KG1 (cell line): Measurements from ENCODE around the gene BCL2L13.
"Not testable (repeated sequence)": the region's sequence is repeated elsewhere in the genome, so short reads cannot be mapped to it uniquely, and the experiment has no call there.

ENCODE experiments used
- DNase-seq: peaks from one replicate; lab custom pipeline; 2025; lab: John Stamatoyannopoulos, UW

BCL2L13 gene

DNA sequence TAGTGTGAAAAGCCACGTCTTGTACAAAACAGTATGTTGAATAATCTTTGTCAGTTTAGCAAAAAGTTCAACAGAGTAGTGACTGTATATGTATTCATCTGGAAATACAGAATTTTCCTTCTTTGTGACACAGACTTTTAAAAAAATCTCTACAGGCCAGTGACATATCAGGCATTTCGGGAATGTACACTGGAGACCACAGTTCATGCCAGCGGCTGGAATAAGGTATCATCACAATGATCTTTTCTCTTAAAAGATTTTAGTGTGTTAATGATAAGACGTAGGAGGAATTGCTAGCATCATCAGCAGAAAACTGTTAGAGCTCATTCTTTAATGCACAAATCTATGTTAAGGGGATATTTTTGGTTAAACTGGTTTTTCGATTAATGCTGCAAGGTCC, 57.4 kb downstream of the BCL2L13 start:
- DNase-seq, result no peak

DNA sequence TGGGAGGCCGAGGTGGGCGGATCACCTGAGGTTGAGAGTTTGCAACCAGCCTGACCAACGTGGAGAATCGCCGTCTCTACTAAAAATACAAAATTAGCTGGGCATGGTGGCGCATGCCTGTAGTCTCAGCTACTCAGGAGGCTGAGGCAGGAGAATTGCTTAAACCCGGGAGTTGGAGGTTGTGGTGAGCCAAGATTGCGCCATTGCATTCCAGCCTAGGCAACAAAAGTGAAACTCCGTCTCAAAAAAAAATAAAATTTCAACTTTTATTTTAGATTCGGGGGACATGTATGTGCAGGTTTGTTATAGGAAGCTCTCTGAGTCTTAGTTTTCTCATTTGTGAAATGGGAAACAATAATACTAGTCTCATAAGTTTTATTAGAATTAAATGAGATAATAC, 58.6 kb downstream of the BCL2L13 start:
- not testable (repeated sequence) for DNase-seq

DNA sequence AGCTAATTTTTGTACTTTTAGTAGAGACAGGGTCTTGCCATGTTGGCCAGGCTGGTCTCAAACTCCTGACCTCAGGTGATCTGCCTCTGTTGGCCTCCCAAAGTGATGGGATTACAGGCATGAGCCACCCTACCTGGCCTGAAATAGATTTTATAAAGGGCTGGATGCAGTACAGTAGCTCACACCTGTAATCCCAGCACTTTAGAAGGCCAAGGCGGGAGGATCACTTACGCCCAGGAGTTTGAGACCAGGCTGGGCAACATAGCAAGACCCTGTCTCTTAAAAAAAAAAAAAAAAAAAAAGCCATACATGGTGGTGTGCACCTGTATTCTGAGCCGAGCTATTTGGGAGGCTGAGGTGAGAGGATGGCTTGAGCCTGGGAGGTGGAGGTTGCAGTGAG, 59.7 kb downstream of the BCL2L13 start:
- not testable (repeated sequence) for DNase-seq

DNA sequence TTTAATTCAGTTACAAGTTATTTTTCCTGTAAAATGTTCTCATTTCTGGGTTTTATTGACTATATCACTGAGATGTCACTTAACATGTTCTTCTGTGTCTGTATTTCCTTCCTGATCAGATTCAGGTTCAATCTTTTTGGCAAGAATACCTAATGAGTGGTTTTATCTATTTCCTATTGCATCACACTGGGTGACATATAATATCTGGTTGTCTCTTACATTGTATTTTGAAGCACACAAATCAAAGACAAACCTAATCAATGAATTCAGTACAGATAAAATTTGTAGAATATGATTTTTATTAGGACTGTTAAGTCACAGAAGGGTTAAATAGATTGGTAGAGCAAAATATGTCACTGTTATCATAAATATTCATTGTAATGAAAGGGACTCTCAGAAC, 60.4 kb downstream of the BCL2L13 start:
- DNase-seq, result no peak

DNA sequence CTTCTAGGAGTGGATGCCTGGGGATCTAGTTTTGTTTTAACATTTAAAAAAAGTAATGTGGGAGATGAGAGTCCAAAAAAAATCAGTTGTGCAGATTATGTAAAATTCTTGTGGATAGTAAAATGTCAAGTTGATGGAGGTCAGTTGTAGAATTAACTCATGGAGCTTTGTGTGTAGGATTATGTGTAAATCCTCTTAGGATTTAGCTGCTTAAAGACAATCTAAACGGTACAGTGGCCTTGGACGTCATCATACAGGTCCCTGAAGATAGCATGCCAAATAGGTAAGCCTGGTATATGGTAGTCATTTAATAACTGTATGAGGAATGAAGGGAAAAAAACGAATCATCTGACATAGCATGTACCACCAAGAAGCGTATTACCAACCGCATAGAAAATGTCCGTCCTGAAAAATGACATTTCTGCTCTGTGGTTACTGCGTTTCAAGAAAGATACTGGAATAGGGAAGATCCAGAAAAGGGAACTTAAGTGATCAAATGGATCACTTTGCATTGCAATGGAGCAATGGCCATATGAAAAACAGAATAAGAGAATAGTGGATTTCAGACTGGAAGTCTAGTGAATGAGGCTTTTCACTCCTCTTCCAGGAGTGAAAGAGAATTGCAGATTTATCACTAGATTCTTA, 61.3 kb downstream of the BCL2L13 start:
- no peak for DNase-seq

DNA sequence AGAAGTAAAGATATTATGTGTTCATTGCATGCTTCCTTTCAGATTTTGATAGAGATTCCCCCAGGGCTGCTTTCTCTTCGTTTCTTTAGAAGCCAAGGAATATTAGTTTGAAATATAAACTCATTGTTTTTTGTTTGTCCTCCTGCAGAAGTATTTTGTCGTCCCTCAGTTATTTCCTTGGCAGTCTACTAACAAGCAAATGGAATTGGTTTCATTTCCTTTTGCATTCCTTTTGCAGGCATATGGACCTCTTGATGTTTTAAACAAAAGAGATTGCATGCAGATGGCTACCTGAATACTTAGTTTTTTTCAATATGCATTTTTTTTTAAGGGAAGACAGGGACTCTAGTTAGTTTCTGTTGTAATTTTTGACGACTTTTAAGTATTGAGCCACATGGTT, 62.2 kb downstream of the BCL2L13 start:
- no peak for DNase-seq

DNA sequence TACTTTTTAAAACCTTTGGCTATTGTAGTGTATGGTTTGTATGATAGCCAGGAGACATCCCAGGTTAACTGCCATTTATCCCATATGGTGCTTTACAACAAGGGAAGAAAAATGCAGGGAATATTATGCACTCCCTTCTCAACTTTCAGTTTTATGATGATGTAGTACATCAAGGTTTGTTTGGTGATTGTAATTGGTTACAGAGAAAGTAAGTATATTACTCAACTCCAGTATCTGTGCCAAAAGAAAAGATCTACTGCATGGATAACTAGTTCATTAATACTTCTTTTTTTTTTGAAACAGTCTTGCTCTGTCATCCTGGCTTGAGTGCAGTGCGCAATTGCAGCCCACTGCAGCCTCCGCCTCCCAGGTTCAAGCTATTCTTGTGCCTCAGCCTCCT, 65.3 kb downstream of the BCL2L13 start:
- no peak for DNase-seq

DNA sequence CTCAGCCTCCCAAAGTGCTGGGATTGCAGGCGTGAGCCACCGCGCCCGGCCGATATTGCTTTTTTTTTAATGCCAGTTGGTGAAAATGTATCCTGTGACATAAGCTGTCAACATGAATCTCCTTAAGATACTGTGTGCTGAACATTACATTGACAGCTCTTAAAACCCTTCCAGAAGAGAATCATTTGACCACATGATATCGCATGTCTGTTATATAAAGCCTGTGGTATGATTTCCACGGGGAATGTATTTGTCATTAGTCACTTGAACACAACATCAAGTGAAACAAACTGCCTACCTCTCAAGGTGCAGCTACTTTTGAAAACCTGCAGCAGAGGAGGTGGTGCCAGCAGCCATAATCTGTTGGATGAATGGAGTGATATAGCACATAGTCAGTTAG, 67.0 kb downstream of the BCL2L13 start:
- no peak for DNase-seq

DNA sequence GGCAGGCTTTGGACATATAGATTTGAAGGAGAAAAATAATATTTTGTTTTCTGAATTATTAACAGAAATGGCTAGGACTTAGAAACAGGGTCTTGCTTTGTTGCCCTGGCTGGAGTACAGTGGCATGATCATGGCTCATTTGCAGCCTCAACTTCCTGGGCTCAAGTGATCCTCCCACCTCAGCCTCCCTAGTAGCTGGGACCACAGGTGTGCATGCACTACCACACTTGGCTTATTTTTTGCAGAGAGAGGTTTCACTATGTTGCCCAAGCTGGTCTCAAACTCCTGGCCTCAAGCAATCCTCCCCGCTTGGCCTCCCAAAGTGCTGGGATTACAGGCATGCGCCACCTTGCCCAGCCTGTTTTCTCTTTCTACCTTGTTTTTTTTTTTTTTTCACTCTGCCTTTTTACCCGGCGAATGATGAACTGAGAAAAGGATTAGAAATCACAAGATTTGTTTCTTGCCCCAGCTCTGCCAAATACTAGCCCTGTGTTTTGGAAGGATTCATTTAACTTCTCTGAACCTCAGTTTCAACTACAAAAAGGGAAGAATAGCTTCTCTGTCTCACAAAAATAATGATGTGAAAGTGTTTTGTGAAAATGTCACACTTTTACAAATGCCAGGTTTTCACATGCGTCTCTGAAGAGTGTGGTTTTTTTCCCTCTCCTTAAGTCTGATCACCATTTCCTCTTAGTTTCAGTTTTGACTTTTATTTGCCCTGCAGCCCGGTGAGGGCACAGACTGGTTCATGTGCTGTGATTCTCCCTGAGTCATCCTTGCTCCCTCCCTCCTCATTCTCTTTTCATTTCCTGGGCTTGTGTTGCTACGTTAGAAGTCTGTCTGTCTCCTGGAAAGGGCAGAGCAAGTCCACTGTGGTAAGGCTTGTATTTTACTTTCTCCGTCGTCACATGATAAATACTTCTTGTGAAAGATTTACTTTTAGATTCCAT, 67.7 kb downstream of the BCL2L13 start:
- DNase-seq, result no peak

DNA sequence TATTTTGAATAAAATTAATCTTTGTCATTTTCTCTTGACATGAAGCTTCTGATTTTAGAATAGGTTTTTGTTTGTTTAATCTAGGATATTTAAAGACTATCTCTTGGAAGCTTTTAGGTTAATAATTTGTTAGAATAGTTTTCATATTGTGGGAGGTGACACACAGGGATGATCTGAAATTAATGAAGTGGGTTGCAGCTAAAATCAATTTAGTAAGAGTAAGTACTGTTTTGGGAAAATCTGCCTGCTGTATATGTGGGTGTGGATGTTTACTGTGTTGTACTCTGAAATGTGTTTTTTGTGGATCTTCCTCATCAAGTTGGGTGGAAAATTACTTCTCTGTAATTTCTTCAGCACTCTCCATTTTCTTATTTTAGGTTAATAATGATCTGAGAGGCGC, 68.4 kb downstream of the BCL2L13 start:
- no peak for DNase-seq

DNA sequence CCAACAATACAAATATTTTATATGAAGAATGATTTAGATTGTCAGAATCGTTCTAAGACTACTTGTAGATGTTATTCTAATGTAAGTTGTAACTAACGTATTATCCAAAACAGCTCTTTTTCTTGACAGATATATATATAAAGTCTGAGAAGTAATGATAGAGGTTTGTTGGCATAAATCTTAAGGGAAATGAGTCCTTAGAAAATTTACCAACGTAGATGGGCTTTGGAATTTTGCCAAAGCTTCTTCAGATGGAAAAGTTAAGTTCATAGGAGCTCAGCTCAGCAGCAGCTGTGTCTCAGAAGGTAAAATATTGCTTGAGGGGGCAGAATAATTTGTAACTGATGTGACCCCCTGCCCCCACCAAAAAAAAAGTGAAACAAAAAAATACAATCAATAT, 69.0 kb downstream of the BCL2L13 start:
- no peak for DNase-seq

DNA sequence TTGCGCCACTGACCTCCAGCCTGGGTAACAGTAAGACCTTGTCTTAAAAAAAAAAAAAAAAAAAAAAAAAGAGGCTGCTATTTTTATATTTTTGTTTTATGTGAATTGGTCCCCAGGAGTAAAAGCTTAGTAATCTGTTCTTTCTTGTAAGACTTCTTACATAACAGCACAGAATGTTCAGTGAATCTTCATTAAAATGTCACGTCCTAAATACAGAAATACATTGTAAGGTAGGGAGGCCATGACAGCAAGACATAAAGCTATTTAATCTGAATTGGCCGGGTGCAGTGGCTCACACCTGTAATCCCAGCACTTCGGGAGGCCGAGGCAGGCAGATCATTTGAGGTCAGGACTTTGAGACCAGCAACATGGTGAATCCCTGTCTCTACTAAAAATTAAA, 71.5 kb downstream of the BCL2L13 start:
- DNase-seq, result no peak

DNA sequence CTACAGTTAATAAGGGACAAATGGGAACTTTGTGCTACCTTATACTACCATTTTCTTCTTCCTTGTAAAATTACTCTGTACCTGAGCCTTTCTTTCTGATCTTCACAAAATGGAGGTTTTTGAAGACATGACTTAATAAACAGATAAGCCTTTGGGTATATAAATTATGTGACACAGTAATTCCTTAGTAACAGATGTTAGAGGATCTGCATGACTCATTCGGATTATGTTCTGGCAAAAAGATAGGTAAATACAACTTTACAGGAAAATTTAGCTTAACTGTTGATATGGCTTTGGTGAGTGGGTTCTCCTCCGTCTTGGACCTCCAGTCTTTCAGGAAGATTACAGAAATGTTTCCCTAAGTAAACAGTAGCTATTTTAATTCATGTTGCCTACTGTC, 73.9 kb downstream of the BCL2L13 start:
- no peak for DNase-seq

DNA sequence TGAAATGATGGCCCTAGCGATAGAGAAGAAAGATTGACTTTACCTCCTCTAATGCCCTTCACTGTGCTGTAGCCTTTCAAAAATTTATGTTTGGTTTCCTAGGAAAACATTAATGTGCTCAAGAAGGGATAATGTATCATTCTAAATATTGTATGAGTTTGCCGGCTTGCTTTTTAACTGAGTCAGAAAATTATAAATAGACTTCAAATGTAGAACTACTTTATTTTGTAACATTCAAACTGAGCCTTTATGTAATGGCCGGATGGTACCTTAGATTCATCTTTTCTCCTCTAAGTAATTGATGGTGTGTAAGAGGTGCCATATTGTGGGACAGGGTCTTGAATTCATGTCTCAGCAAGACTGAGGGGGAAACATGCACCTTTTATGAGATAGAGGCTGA, 78.0 kb downstream of the BCL2L13 start:
- no peak for DNase-seq

DNA sequence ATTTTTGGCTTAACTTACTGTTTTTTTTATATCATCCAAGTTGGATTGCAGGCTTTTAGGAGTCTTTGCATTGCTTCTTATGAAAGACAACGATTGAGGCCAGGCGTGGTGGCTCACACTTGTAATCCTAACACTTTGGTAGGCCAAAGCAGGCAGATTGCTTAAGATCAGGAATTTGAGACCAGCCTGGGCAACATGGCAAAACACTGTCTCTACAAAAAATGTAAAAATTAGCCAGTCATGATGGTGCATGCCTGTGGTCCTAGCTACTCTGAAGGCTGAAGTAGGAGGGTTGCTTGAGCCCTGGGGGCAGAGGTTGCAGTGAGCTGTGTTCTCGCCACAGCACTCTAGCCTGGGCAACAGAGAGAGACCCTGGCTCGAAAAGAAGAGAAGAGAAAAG, 79.2 kb downstream of the BCL2L13 start:
- no peak for DNase-seq

DNA sequence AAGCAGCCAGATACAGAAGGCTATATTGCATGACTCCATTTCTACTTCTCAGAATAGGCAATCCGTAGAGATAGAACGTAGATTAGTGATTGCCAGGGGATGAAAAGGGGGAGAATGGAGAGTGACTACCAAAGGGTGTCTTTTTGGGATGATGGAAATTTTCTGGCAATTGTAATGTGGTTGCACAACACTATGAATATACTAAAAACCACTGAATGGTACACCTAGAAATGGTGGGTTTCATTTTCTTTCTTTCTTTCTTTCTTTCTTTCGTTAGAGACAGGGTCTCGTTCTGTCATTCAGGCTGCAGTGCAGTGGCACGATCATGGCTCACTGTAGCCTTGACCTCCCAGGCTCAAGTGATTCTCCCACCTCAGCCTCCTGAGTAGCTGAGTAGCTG, 81.4 kb downstream of the BCL2L13 start:
- no peak for DNase-seq

DNA sequence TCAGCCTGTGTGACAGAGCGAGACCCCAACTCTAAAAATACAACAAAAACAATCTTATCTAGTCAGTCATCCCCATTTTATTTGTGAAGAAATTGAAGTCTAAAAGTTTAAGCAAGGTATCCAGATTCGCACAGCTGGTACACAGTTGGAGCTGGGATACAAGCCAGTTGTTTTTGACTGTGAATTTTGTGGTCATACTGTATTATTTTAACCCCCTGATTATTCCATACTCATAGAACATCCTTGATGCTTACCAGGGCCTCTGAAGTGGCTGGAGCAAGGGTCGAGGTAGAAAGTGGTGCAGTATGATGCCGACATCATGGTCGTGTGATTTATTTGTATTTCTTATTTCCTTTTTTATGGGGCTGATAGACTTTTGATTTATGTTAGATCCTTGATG, 85.7 kb downstream of the BCL2L13 start:
- DNase-seq, result no peak

DNA sequence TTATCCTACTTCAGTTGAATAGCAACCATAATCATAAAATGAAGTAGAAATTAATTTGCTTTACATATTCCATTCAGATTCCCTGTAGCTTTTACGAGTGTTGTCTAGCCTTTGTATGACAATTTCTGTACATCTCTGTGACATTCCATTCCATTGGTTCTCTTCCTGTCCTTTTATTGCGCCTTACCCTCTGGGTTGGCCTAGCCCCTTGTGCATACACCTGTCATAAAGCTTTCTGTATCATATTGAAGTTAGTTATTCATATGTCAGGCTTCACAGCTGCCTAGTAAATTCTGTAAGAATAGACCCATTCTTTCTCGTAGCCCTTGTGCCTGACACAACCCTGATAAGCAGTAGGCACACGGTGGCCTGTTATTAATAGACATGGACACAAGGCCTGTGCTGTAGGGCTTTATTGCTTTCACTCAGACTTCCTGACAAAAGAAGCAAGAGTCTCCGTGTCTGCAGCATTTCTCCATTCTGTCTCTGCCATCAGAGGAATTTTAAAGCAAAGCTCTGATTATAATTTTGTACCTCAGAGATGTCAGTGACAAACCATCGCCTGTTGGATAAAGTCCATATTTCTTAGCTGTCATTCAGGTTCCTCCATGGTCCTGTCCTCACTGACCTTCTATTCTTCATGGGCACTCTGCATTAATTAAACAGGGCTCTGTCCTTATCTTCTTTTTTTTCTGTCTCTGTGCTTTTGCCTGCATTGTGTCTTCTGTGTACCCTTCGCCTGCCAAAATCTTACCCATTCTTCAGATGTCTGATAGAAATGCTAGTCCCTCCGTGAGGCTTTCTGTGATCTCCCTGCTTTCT, 86.3 kb downstream of the BCL2L13 start:
- DNase-seq, result no peak

DNA sequence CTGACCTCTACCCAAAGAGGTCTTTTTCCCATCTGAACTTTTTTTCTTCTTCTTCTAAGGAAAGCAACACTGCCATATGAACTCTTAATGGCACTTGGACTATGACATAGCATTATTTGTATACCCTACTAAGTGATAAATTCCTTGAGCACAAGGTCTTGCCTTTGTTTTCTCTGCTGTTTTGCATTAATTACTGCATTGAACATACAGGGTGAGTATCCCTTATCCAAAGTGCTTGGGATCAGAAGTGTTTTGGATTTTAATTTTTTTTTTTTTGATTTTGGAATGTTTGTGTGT, 86.9 kb downstream of the BCL2L13 start:
- no peak for DNase-seq

DNA sequence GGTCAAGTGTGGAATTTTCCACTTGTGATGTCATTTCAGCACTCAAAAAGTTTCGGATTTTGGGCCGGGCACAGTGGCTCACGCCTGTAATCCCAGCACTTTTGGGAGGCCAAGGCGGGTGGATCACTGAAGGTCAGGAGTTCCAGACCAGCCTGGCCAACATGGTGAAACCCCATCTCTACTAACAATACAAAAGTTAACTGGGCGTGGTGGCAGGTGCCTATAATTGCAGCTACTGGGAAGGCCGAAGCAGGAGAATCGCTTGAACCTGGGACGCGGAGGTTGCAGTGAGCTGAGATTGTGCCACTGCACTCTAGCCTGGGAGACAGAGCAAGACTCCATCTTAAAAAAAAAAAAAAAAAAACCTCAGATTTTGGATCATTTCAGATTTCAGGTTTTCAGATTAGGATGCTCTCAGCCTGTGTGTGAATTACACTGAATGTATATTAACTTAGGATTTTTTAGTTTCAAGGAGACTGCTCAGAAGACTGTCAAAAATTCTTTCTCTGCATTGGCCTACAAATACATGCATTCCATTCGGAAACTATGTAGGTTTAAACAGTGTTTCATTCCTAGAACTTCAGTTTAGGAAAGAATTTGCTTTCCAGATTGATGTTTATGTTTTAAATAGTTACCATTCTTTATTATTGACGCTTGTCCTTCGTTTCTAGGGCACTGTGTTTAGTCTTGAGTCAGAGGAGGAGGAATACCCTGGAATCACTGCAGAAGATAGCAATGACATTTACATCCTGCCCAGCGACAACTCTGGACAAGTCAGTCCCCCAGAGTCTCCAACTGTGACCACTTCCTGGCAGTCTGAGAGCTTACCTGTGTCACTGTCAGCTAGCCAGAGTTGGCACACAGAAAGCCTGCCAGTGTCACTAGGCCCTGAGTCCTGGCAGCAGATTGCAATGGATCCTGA, 87.7 kb downstream of the BCL2L13 start:
- DNase-seq, result no peak

DNA sequence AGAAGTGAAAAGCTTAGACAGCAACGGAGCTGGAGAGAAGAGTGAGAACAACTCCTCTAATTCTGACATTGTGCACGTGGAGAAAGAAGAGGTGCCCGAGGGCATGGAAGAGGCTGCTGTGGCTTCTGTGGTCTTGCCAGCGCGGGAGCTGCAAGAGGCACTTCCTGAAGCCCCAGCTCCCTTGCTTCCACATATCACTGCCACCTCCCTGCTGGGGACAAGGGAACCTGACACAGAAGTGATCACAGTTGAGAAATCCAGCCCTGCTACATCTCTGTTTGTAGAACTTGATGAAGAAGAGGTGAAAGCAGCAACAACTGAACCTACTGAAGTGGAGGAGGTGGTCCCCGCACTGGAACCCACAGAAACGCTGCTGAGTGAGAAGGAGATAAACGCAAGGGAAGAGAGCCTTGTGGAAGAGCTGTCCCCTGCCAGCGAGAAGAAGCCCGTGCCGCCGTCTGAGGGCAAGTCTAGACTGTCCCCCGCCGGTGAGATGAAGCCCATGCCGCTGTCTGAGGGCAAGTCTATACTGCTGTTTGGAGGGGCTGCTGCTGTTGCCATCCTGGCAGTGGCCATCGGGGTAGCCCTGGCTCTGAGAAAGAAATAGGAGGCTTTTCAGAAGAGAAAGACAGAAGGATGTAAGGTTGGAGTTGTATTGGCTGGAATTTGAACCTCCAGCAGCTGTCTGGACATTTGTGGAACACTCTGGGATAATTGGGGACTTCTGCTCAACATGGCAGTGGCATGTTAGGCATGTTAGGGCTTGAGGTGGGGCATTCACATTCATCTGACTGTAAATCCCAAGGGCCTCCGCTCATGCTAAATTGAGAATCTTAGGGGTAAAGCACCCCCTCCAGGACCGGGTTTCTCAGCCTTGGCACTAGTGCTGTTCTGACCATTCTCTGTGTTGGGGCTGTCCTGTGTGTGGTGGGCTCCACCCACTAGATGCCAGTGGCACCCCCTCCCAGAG, 88.7 kb downstream of the BCL2L13 start:
- no peak for DNase-seq
